Kidney epithelial cell (primary cell): ENCODE measurements around the gene KRTAP3-2. TPM values are rescaled to one million over a fixed set of nuclear protein-coding genes. Genes with fewer than 3 reads are reported as not detected.

Experiments used
- DNase-seq: peaks from one replicate; pipeline ENCODE4 v3.0.0-alpha.2; 2010; ENCODE audit warnings: low read depth
- H3K27me3 ChIP-seq: 2 replicates; pipeline ENCODE4 v1.6.0; 2011; ENCODE audit warnings: low read length; ENCODE audit not compliant: control insufficient read depth, insufficient read depth
- H3K36me3 ChIP-seq: 2 replicates; pipeline ENCODE4 v1.5.1; 2011; ENCODE audit warnings: low read length; ENCODE audit not compliant: control insufficient read depth, insufficient read depth
- H3K4me3 ChIP-seq: 2 replicates; pipeline ENCODE4 v1.5.1; 2011; ENCODE audit warnings: low read depth, mild to moderate bottlenecking, control low read depth, low read length
- CTCF ChIP-seq: IDR thresholded peaks from 2 replicates; pipeline ENCODE4 v1.5.1; 2011; ENCODE audit warnings: mild to moderate bottlenecking, moderate library complexity, low read length, control low read depth, inconsistent platforms; ENCODE audit not compliant: insufficient read depth, poor library complexity, severe bottlenecking
- total RNA-seq: library from RNA; depleted of rRNA; stranded (reverse); fragments of >200 nt; gene quantifications from 2 replicates; pipeline ENCODE4 v1.2.3, GENCODE V29; 2015

KRTAP3-2 gene
- total RNA-seq, 1 donor from 2014 or later, result not detected

GRCh38 chr17:40967582-40967981, 32.1 kb downstream of the KRTAP3-2 start:
- Histone ChIP-seq H3K27me3 (no peaks in the 10 kb centered on the region), H3K36me3 (no peaks in the 10 kb centered on the region), H3K4me3 (no peak overlapping the region)
- no peak for DNase-seq
- TF ChIP-seq CTCF, result no peak

- no peak for DNase-seq
- Histone ChIP-seq H3K36me3 (no peaks in the 10 kb centered on the region), H3K4me3 (no peak within 1 kb of the TSS), H3K27me3 (no peaks in the 10 kb centered on the region)
- TF ChIP-seq CTCF, result no peak
These were observed 32.9 kb downstream of the KRTAP3-2 start, which contains the start of gene KRT39 for GRCh38 chr17:40966848-40967247. Gene KRT39, minus strand, starts transcription at chr17:40966948. Its CDS starts 92 bp downstream, at chr17:40966856.

- peak; percentile 47 for TF ChIP-seq CTCF
- Histone ChIP-seq H3K27me3 (no peaks in the 10 kb centered on the region), H3K4me3 (no peak overlapping the region), H3K36me3 (no peaks in the 10 kb centered on the region)
- DNase-seq, result no peak
These were observed 35.9 kb downstream of the KRTAP3-2 start for GRCh38 chr17:40963838-40964237.

GRCh38 chr17:40962059-40962561, 37.6 kb downstream of the KRTAP3-2 start:
- Histone ChIP-seq H3K36me3 (no peaks in the 10 kb centered on the region), H3K4me3 (no peak overlapping the region), H3K27me3 (no peaks in the 10 kb centered on the region)
- no peak for DNase-seq
- TF ChIP-seq CTCF, result no peak

- TF ChIP-seq CTCF, result no peak
- DNase-seq, result no peak
- H3K27me3 ChIP-seq, result no peaks in the 10 kb centered on the region
- H3K4me3 ChIP-seq, result no peak overlapping the region
- H3K36me3 ChIP-seq, result no peaks in the 10 kb centered on the region
These were observed 38.1 kb downstream of the KRTAP3-2 start for GRCh38 chr17:40961591-40961990.

GRCh38 chr17:40960144-40960543, 39.6 kb downstream of the KRTAP3-2 start:
- Histone ChIP-seq H3K27me3 (no peaks in the 10 kb centered on the region), H3K4me3 (no peak overlapping the region), H3K36me3 (no peaks in the 10 kb centered on the region)
- no peak for TF ChIP-seq CTCF
- no peak for DNase-seq
